Measurements from ENCODE around the gene SOX30. TPM values are rescaled to one million over a fixed set of nuclear protein-coding genes. Genes with fewer than 3 reads are reported as not detected.

The SOX30 gene
- total RNA-seq, 1 donor from 2014 or later = 0.15 TPM

DNA sequence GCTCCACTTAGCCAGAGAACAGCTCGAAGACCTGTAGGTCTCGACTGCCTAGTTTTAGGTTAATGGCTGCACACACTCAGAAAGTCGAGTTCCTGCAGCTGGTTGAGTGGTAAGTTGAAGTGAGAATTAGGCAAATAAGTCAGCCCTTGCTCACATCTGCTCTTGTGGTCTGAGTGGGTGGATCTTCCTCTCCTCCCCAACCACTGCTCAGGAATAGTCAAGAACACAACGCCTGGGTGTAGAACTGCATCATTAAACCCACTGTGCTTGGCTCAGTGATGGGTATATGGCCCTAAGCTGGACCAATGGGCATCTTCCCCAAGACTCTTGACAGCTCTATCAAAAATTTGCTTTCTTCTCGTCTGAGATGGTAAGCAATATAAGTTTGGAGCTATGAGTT lies 55.8 kb downstream of the SOX30 start:
- Mint-ChIP-seq H3K4me1 (ENCODE audit: unreplicated experiment) (peaks cover 9% of the 10 kb centered on the region), H3K27ac (ENCODE audit: unreplicated experiment) (no peak overlapping the region), H3K4me3 (ENCODE audit: unreplicated experiment) (no peak overlapping the region), H3K36me3 (ENCODE audit: low read depth, unreplicated experiment) (no peaks in the 10 kb centered on the region), H3K27me3 (ENCODE audit: unreplicated experiment) (no peaks in the 10 kb centered on the region), H3K9me3 (ENCODE audit: unreplicated experiment) (no peaks in the 10 kb centered on the region)
- DNase-seq (ENCODE audit: low spot score) = no peak
- TF ChIP-seq CTCF (IDR thresholded peaks at IDR 0.05; ENCODE audit: unreplicated experiment) = no peak

- no peaks in the 10 kb centered on the region for H3K27me3 Mint-ChIP-seq (ENCODE audit: unreplicated experiment)
- no peaks in the 10 kb centered on the region for H3K36me3 Mint-ChIP-seq (ENCODE audit: low read depth, unreplicated experiment)
- H3K27ac Mint-ChIP-seq (ENCODE audit: unreplicated experiment) = no peak overlapping the region
- H3K4me3 Mint-ChIP-seq (ENCODE audit: unreplicated experiment) = no peak overlapping the region
- DNase-seq (ENCODE audit: low spot score) = no peak
- peaks cover 9% of the 10 kb centered on the region for H3K4me1 Mint-ChIP-seq (ENCODE audit: unreplicated experiment)
- TF ChIP-seq CTCF (IDR thresholded peaks at IDR 0.05; ENCODE audit: unreplicated experiment) = no peak
- no peaks in the 10 kb centered on the region for H3K9me3 Mint-ChIP-seq (ENCODE audit: unreplicated experiment)
Observed at GRCh38 chr5:157594675-157595459, 57.4 kb downstream of the SOX30 start.

- no peaks in the 10 kb centered on the region for H3K9me3 Mint-ChIP-seq (ENCODE audit: unreplicated experiment)
- DNase-seq (ENCODE audit: low spot score) = no peak
- no peak overlapping the region for H3K27ac Mint-ChIP-seq (ENCODE audit: unreplicated experiment)
- no peak for TF ChIP-seq CTCF (IDR thresholded peaks at IDR 0.05; ENCODE audit: unreplicated experiment)
- no peak overlapping the region for H3K4me3 Mint-ChIP-seq (ENCODE audit: unreplicated experiment)
- H3K36me3 Mint-ChIP-seq (ENCODE audit: low read depth, unreplicated experiment) = no peaks in the 10 kb centered on the region
- peaks cover 9% of the 10 kb centered on the region for H3K4me1 Mint-ChIP-seq (ENCODE audit: unreplicated experiment)
- H3K27me3 Mint-ChIP-seq (ENCODE audit: unreplicated experiment) = no peaks in the 10 kb centered on the region
Observed at GRCh38 chr5:157594257-157594656, 58.0 kb downstream of the SOX30 start.

DNA sequence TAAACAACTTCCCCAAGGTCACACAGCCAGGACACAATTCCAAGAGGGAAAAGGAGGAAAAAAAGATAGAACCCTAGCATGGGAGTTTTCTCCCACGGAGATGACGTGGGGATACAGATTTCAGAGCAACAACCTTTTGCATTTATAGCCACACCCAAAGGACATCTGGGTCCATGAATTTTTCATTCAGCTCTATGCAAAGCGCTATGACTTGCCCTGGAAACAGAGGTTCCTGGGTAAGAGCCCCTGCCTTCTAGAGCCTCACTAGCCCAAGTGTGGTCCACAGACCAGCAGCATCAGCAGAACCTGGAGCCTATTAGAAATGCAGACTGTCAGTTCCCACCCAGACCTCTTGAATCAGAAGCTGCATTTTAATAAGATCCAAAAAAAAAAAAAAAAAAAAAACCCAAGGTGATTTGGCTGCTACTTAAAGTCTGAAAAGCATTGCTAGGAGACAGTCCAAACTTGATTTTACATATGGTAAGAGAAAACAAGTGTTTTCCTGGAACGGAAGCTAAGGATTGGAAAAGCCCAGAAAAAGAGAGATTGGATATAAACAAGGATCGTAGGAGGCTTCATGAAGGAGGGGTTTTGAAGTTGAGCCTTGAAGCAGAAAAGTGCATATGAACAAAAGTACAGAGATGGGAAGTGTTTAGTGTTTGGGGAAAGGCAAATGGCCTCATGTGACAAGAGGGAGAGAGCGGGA lies 59.0 kb downstream of the SOX30 start:
- H3K4me1 Mint-ChIP-seq (ENCODE audit: unreplicated experiment) = peaks cover 9% of the 10 kb centered on the region
- no peaks in the 10 kb centered on the region for H3K36me3 Mint-ChIP-seq (ENCODE audit: low read depth, unreplicated experiment)
- no peaks in the 10 kb centered on the region for H3K9me3 Mint-ChIP-seq (ENCODE audit: unreplicated experiment)
- H3K4me3 Mint-ChIP-seq (ENCODE audit: unreplicated experiment) = no peak overlapping the region
- no peaks in the 10 kb centered on the region for H3K27me3 Mint-ChIP-seq (ENCODE audit: unreplicated experiment)
- DNase-seq (ENCODE audit: low spot score) = no peak
- H3K27ac Mint-ChIP-seq (ENCODE audit: unreplicated experiment) = peak overlapping the region; percentile 58
- TF ChIP-seq CTCF (IDR thresholded peaks at IDR 0.05; ENCODE audit: unreplicated experiment) = no peak

DNA sequence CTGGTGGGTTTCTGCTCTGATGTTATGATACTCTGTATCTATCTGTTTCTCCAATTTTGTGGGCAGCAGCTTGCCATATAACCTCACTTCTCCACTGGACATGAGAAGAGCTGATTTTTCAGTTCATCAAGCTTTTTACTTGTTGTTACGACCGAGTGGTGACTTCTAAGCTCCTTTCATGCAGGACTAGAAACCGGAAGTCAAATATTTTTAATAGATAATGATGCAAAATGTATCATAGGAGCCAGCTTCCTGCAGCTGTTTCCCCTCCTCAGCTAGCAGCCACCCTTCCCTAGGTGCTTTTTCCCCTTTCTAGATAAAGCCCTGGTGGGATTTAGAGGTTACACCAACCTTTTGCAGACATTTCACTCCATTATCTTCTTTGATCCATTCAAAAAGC lies 59.6 kb downstream of the SOX30 start:
- Mint-ChIP-seq H3K4me1 (ENCODE audit: unreplicated experiment) (peaks cover 9% of the 10 kb centered on the region), H3K36me3 (ENCODE audit: low read depth, unreplicated experiment) (no peaks in the 10 kb centered on the region), H3K27me3 (ENCODE audit: unreplicated experiment) (no peaks in the 10 kb centered on the region), H3K27ac (ENCODE audit: unreplicated experiment) (peak overlapping the region; percentile 58), H3K9me3 (ENCODE audit: unreplicated experiment) (no peaks in the 10 kb centered on the region), H3K4me3 (ENCODE audit: unreplicated experiment) (no peak overlapping the region)
- no peak for TF ChIP-seq CTCF (IDR thresholded peaks at IDR 0.05; ENCODE audit: unreplicated experiment)
- DNase-seq (ENCODE audit: low spot score) = no peak

Data from endothelial cell (in vitro differentiated cells).